Ureter (tissue), 1 donor: ENCODE results near the gene SKIL. TPM values are rescaled to one million over a fixed set of nuclear protein-coding genes. Genes with fewer than 3 reads are reported as not detected.

Experiments
- DNase-seq: peaks from one replicate; pipeline ENCODE4 v3.0.0-alpha.2; 2020; ENCODE audit warnings: low spot score
- total RNA-seq: library from RNA; stranded (reverse); gene quantifications from one replicate; pipeline ENCODE4 v1.2.4, GENCODE V29; 2023
- donor health status: DM: yes; HTN: yes; CAD: no.

SKIL gene
- total RNA-seq, 1 donor from 2014 or later, result 51.9 TPM

GRCh38 chr3:170350515-170351413, 6.8 kb upstream of the SKIL start:
- DNase-seq, result no peak

DNA sequence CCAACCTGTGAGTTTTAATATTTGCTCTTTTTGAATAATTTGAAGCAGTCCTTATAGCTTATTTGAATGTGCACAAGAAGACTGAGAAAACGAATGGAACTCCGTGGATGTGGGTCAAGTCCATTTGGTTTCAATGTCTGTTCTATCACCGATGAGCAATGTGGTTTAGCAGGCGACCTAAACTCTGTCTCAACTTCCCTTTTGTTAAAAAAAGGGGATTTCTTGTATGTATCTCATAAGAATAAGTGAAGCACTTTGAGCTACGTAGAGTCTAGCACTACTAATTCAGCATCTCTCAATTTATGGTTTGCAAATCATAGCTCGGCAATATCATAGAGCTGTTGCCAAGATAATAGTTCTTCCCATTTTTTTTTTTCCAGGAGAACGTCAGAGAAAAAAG, 4.6 kb upstream of the SKIL start:
- DNase-seq, result no peak

DNA sequence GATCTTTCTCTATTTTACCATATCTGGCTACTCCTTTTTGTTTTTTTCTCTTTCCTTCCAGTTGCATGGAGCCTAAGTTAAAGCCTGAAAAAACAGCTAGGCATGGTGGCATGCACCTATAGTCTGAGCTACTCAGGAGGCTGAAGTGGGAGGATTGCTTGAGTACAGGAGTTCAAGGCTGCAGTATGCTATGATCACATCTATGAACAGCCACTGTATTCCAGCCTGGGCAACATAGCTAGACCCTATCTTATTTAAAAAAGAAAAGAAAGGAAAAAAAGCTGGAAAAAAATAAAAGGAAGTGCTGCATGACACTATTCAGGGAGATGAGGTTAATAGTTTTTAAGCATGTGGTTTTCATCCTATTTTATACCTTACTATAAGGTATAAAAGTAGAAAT, 4.0 kb upstream of the SKIL start:
- DNase-seq, result no peak

DNA sequence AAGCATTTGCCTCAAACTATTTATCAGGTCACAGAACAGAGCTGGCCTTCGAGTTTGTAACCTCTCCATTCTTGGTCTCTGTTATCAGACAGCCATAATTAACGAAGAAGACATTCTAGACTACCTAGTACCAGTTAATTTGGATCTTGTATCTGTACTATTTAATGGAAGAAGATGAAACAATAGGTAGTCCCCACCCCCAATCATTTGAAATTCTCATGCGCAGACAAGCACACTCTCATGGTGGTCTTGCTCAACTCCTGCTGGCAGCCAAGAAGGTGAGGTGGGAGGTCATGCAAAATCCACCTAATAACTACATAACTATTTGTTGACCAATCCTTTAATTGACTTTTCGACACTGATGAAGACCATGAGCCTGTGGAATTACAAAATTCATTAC, 2.8 kb upstream of the SKIL start:
- no peak for DNase-seq

DNA sequence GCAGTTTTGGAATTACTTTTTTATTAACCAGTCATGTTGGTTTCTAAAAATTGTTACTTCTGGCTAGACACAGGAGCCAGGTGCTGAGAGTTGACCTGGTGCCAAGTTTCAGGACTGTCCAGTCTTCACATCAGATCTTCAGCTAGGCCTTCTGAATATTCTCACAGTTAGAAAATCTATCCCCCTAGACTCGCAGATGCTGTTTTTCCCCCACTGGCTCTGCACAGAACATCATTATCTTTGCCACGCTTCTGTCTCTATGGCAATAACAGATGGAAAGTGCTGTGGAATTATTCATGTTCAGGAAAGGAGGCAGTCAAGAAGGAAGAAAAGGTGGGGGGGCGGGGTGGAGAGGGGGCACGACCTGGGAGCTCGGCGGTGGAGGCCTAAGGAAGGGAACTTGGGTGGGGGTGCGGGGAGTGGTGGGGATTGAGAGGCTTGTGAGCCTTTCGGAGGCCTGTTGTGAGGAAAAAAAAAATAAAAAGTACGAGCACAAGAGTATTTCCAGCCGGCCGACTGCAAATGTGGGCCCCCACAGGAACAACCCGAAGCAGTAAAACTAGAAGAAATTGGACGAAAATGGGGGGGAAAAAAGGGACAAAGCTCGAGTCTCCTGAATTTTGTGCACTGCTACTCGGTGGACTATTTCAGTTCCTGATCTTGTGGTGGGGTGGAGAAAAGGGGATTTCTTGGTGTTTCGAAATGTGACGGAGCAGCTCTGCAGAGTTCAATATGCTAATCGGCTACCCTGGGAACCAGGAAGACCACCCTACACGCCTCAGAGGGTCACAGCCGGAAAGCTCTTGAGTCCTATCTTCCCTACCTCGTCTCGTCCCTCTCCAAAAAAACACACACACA, 1.5 kb upstream of the SKIL start:
- DNase-seq, result peak; percentile 55

GRCh38 chr3:170356596-170357175, 829 bp upstream of the SKIL start:
- peak; percentile 86 for DNase-seq

GRCh38 chr3:170358042-170359010, 811 bp downstream of the SKIL start:
- peak; percentile 79 for DNase-seq

- no peak for DNase-seq
Observed at GRCh38 chr3:170359178-170359704, 1.7 kb downstream of the SKIL start.

GRCh38 chr3:170360466-170360865, 3.0 kb downstream of the SKIL start:
- DNase-seq, result no peak

GRCh38 chr3:170360916-170361315, 3.4 kb downstream of the SKIL start:
- DNase-seq, result no peak

DNA sequence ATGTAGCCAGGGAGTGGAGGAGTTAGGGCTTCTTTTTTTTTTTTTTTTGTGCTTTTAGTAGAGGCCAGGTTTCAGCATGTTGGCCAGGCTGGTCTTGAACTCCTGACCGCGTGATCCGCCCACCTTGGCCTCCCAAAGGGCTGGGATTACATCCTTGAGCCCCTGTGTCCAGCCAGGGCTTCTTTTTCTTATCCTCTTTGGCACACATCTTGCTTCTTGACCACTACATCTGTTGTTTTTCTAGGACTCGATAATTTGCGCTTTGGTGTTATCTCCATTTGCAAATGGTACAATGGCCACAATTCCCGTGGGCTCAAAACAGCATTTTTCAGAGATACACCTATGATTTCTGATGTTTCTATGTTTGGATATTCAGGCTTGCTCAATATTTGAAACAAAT, 4.2 kb downstream of the SKIL start:
- DNase-seq, result no peak

- DNase-seq, result no peak
Observed at GRCh38 chr3:170363471-170363994, 6.0 kb downstream of the SKIL start.

GRCh38 chr3:170364965-170365364, 7.5 kb downstream of the SKIL start:
- DNase-seq, result no peak

DNA sequence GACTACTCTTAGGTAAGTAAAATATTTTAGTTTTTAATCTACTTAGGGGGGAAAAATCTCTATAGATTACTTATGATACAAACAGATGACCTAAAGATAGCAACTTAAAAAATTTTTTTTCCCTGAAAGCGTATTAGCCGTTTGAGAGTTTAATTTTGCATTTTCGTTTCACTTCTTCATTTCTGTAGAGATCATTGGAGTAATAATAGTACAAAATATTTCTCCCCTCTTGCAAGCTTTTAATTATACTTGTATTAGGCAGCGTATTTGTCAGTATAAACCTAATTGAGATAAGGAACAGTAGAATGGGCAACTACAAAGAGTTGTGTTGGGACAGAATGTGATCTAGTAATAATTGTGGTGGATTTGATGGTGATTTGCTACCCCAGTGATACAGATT, 10.3 kb downstream of the SKIL start:
- DNase-seq, result no peak

DNA sequence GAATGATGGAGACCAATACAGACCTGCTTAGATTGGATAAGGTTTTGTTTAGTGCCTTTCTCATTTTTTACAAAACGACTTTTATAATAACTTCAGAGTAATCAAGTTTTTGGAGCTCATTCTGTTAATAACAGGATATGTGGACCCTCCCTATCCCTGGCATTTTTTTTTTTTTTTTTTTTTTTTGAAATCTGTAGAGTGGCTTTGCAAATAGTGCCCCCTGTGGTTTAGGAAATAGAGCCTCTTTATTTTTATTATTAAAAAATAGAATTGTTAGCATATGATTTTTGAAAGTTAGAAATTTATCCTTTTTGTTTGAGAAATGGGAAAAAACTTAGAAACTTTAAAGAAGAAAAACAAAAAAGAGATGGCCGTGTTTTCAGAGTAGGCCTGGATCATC, 11.4 kb downstream of the SKIL start:
- DNase-seq, result no peak

DNA sequence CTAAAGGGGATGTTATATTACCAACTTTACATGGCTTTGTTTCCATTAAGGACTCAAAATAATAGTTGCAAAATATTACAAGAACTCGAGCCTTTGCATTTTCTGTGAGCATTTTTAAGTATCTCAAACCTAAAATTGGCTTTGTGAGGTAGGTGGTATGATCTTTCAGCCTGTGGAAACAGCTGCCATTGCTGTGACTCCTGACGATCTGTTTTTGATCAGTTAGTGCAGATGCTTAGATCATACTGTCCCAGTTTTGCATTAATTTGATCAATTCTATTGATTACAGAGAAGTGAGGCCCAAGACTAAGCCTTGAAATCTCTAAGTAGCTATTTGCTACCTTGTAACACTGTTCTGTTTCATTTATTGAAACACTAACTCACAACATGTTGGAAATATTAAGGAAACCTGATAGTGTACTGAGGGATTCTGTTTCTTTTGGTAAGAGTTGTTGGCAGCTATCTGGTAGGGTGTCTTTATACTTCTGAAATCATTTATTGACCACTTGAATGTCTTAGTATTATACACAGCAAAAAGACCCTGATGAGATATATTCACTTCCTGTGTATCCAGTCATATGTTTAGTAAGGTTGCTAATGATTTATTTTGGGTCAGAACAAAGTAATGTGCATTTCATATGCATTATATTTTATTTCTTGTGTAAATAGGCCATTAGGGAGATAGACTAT, 14.8 kb downstream of the SKIL start:
- no peak for DNase-seq

GRCh38 chr3:170383567-170383966, 26.1 kb downstream of the SKIL start:
- DNase-seq, result no peak

DNA sequence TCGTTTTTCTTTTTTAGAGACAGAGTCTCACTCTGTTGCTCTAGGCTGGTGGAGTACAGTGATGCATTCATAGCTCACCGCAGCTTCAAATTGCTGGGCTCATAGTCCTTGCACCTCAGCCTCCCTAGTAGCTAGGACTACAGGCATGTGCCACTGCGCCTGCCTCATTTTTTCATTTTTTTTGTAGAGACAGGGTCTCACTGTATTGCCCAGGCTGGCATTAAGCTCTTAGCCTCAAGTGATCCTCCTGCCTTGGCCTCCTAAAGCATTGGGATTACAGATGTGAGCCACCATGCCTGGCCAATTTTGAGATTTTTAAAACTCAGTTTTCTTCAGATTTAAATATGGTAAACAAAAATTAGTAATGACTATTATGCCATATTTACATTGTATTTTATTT, 29.0 kb downstream of the SKIL start:
- DNase-seq, result no peak

- no peak for DNase-seq
Observed at GRCh38 chr3:170387950-170388349, 30.4 kb downstream of the SKIL start.

DNA sequence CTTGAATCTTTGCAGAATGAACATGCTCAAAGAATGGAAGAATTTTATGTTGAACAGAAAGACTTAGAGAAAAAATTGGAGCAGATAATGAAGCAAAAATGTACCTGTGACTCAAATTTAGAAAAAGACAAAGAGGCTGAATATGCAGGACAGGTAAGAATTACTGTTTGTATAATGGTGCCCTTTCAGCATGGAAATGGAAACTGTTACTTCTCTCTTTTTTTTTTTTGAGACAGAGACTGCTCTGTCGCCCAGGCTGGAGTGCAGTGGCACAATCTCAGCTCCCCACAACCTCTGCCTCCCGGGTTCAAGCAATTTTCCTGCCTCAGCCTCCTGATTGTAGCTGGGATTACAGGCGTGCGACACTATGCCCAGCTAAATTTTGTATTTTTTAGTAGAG, 33.6 kb downstream of the SKIL start:
- no peak for DNase-seq
